Activated CD4-positive, alpha-beta memory T cell treated with anti-CD3 and anti-CD28 coated beads, Interleukin-2, amount 10 ng/mL, durations not matched to agents 7 days and 5 days (primary cell): Measurements from ENCODE around the gene NPAS3. TPM values are rescaled to one million over a fixed set of nuclear protein-coding genes. Genes with fewer than 3 reads are reported as not detected.

Source experiments
- CTCF ChIA-PET: fragments of 350-600 bp; sonication (Branson Sonifier 250); formaldehyde crosslinking; loops from one replicate; lab custom pipeline; 2021; ENCODE audit warnings: antibody characterized with exemption, inconsistent platforms; lab: Charles Lee
- POLR2A ChIA-PET: fragments of 350-600 bp; sonication (Branson Sonifier 250); formaldehyde crosslinking; loops from one replicate; lab custom pipeline; 2021; ENCODE audit warnings: antibody characterized with exemption; lab: Charles Lee
- DNase-seq: peaks from one replicate; pipeline ENCODE4 v3.0.0-alpha.2; 2020
- H3K27ac Mint-ChIP-seq: one replicate; pipeline ENCODE4 v1.8.0; 2021; ENCODE audit warnings: mild to moderate bottlenecking, mixed read lengths
- H3K27me3 Mint-ChIP-seq: one replicate; pipeline ENCODE4 v1.8.0; 2021; ENCODE audit warnings: mixed read lengths
- H3K36me3 Mint-ChIP-seq: one replicate; pipeline ENCODE4 v1.8.0; 2021; ENCODE audit warnings: low read depth, mixed read lengths
- H3K4me1 Mint-ChIP-seq: one replicate; pipeline ENCODE4 v1.8.0; 2021; ENCODE audit warnings: mixed read lengths
- H3K4me3 Mint-ChIP-seq: one replicate; pipeline ENCODE4 v1.8.0; 2021; ENCODE audit warnings: mild to moderate bottlenecking, mixed read lengths
- H3K9me3 Mint-ChIP-seq: one replicate; pipeline ENCODE4 v1.8.0; 2021; ENCODE audit warnings: mixed read lengths
- total RNA-seq, 2 experiments: library from RNA; stranded (reverse); gene quantifications; one replicate each; pipeline ENCODE4 v1.2.3, GENCODE V29; 2021

NPAS3 gene
- total RNA-seq, 2 experiments from 2014 or later = not detected

GRCh38 chr14:33551963-33552362, 613.3 kb downstream of the NPAS3 start:
- H3K9me3 Mint-ChIP-seq = no peaks in the 10 kb centered on the region
- no peak overlapping the region for H3K4me3 Mint-ChIP-seq
- no peaks in the 10 kb centered on the region for H3K27me3 Mint-ChIP-seq
- POLR2A ChIA-PET = no interaction called here
- no peak for DNase-seq
- CTCF ChIA-PET = no interaction called here
- H3K27ac Mint-ChIP-seq = no peak overlapping the region
- H3K36me3 Mint-ChIP-seq = no peaks in the 10 kb centered on the region
- no peaks in the 10 kb centered on the region for H3K4me1 Mint-ChIP-seq

GRCh38 chr14:33553706-33554278, 615.1 kb downstream of the NPAS3 start:
- Mint-ChIP-seq H3K4me1 (no peaks in the 10 kb centered on the region), H3K4me3 (no peak overlapping the region), H3K27me3 (no peaks in the 10 kb centered on the region), H3K9me3 (no peaks in the 10 kb centered on the region), H3K36me3 (no peaks in the 10 kb centered on the region), H3K27ac (no peak overlapping the region)
- DNase-seq = no peak
- CTCF ChIA-PET = no interaction called here
- POLR2A ChIA-PET = no interaction called here

- no peak for DNase-seq
- Mint-ChIP-seq H3K36me3 (no peaks in the 10 kb centered on the region), H3K4me1 (no peaks in the 10 kb centered on the region), H3K27me3 (no peaks in the 10 kb centered on the region), H3K27ac (no peak overlapping the region), H3K9me3 (no peaks in the 10 kb centered on the region), H3K4me3 (no peak overlapping the region)
- CTCF ChIA-PET = no interaction called here
- POLR2A ChIA-PET = no interaction called here
These were observed 616.3 kb downstream of the NPAS3 start for GRCh38 chr14:33554988-33555387.

- H3K4me1 Mint-ChIP-seq = no peaks in the 10 kb centered on the region
- H3K36me3 Mint-ChIP-seq = no peaks in the 10 kb centered on the region
- no peak overlapping the region for H3K27ac Mint-ChIP-seq
- no peaks in the 10 kb centered on the region for H3K9me3 Mint-ChIP-seq
- no peak overlapping the region for H3K4me3 Mint-ChIP-seq
- DNase-seq = no peak
- ChIA-PET POLR2A (no interaction called here), CTCF (no interaction called here)
- H3K27me3 Mint-ChIP-seq = no peaks in the 10 kb centered on the region
These were observed 617.2 kb downstream of the NPAS3 start for GRCh38 chr14:33555710-33556350.

- Mint-ChIP-seq H3K4me3 (no peak overlapping the region), H3K9me3 (no peaks in the 10 kb centered on the region), H3K27me3 (no peaks in the 10 kb centered on the region), H3K27ac (no peak overlapping the region), H3K36me3 (no peaks in the 10 kb centered on the region), H3K4me1 (no peaks in the 10 kb centered on the region)
- ChIA-PET POLR2A (no interaction called here), CTCF (no interaction called here)
- no peak for DNase-seq
These were observed 617.9 kb downstream of the NPAS3 start for GRCh38 chr14:33556382-33557121.

GRCh38 chr14:33560718-33561431, 622.2 kb downstream of the NPAS3 start:
- H3K4me1 Mint-ChIP-seq = no peaks in the 10 kb centered on the region
- no peaks in the 10 kb centered on the region for H3K9me3 Mint-ChIP-seq
- no peak overlapping the region for H3K4me3 Mint-ChIP-seq
- H3K27ac Mint-ChIP-seq = no peak overlapping the region
- CTCF ChIA-PET = no interaction called here
- POLR2A ChIA-PET = no interaction called here
- H3K36me3 Mint-ChIP-seq = no peaks in the 10 kb centered on the region
- H3K27me3 Mint-ChIP-seq = no peaks in the 10 kb centered on the region
- no peak for DNase-seq

- Mint-ChIP-seq H3K27me3 (no peaks in the 10 kb centered on the region), H3K4me1 (no peaks in the 10 kb centered on the region), H3K36me3 (no peaks in the 10 kb centered on the region), H3K9me3 (no peaks in the 10 kb centered on the region), H3K27ac (no peak overlapping the region), H3K4me3 (no peak overlapping the region)
- ChIA-PET CTCF (no interaction called here), POLR2A (no interaction called here)
- DNase-seq = no peak
These were observed 623.0 kb downstream of the NPAS3 start for GRCh38 chr14:33561488-33562175.

GRCh38 chr14:33563191-33563900, 624.7 kb downstream of the NPAS3 start:
- Mint-ChIP-seq H3K27ac (no peak overlapping the region), H3K36me3 (no peaks in the 10 kb centered on the region), H3K4me1 (no peaks in the 10 kb centered on the region), H3K4me3 (no peak overlapping the region), H3K9me3 (no peaks in the 10 kb centered on the region), H3K27me3 (no peaks in the 10 kb centered on the region)
- ChIA-PET CTCF (interaction anchor here (1.0 kb wide), 1 partner anchor 229 kb away, joined by 3 read pairs; no protein-coding TSS in a partner anchor), POLR2A (interaction anchor here (0.6 kb wide), 1 partner anchor 582 kb away, joined by 3 read pairs; no protein-coding TSS in a partner anchor)
- no peak for DNase-seq

- ChIA-PET POLR2A (interaction anchor here (0.6 kb wide), 1 partner anchor 582 kb away, joined by 3 read pairs; no protein-coding TSS in a partner anchor), CTCF (interaction anchor here (1.0 kb wide), 1 partner anchor 229 kb away, joined by 3 read pairs; no protein-coding TSS in a partner anchor)
- Mint-ChIP-seq H3K9me3 (no peaks in the 10 kb centered on the region), H3K27ac (no peak overlapping the region), H3K4me3 (no peak overlapping the region), H3K27me3 (no peaks in the 10 kb centered on the region), H3K36me3 (no peaks in the 10 kb centered on the region), H3K4me1 (no peaks in the 10 kb centered on the region)
- no peak for DNase-seq
These were observed 625.2 kb downstream of the NPAS3 start for GRCh38 chr14:33563901-33564197.

GRCh38 chr14:33564774-33565630, 626.3 kb downstream of the NPAS3 start:
- Mint-ChIP-seq H3K4me3 (no peak overlapping the region), H3K27me3 (no peaks in the 10 kb centered on the region), H3K27ac (no peak overlapping the region), H3K36me3 (no peaks in the 10 kb centered on the region), H3K4me1 (no peaks in the 10 kb centered on the region), H3K9me3 (no peaks in the 10 kb centered on the region)
- POLR2A ChIA-PET = no interaction called here
- CTCF ChIA-PET = no interaction called here
- DNase-seq = no peak

GRCh38 chr14:33566082-33566481, 627.4 kb downstream of the NPAS3 start:
- H3K9me3 Mint-ChIP-seq = no peaks in the 10 kb centered on the region
- no peaks in the 10 kb centered on the region for H3K36me3 Mint-ChIP-seq
- ChIA-PET CTCF (no interaction called here), POLR2A (no interaction called here)
- H3K4me3 Mint-ChIP-seq = no peak overlapping the region
- H3K27ac Mint-ChIP-seq = no peak overlapping the region
- H3K27me3 Mint-ChIP-seq = no peaks in the 10 kb centered on the region
- H3K4me1 Mint-ChIP-seq = no peaks in the 10 kb centered on the region
- no peak for DNase-seq
